ENCODE results near the gene TTC33. TPM values are rescaled to one million over a fixed set of nuclear protein-coding genes. Genes with fewer than 3 reads are reported as not detected.
A peak's percentile ranks its signal among the peaks of the same experiment; 100 is the strongest.

Gene TTC33
- total and polyA plus RNA-seq, 2 donors (not counting 1 experiment from before 2014, with no cell fraction given) = 2.1 to 15.8 TPM

- no peaks in the 10 kb centered on the region for H3K9me3 Mint-ChIP-seq (ENCODE audit: insufficient read depth)
- no peaks in the 10 kb centered on the region for H3K27me3 Mint-ChIP-seq
- Histone ChIP-seq H3K36me3 (replicated peaks in 1 of 2; ENCODE audit: control extremely low read depth in 1 of 2, control insufficient read depth in 1 of 2, extremely low read depth in 1 of 2, insufficient read depth in 2 of 2, low read length in 1 of 2) (no peaks in the 10 kb centered on the region), H2AFZ (ENCODE audit: insufficient read depth, low read depth, low read length, poor library complexity, severe bottlenecking) (no peak overlapping the region), H3K79me2 (ENCODE audit: control insufficient read depth, insufficient read depth, low read length) (peaks cover 40% of the 10 kb centered on the region), H3K4me1 (ENCODE audit: control insufficient read depth in 2 of 2, insufficient read depth in 2 of 2, low read length in 2 of 2) (peaks cover 42 to 43% of the 10 kb centered on the region in 2 donors), H3K9me3 (ENCODE audit: control extremely low read depth in 1 of 3, control insufficient read depth in 2 of 3, insufficient read depth in 1 of 3, low read length in 2 of 3) (no peaks in the 10 kb centered on the region), H3K9ac (ENCODE audit: low read length) (no peak overlapping the region), H3K4me2 (replicated peaks; ENCODE audit: low read depth, low read length, poor library complexity, severe bottlenecking) (peak overlapping the region; percentile 36), H4K20me1 (ENCODE audit: control insufficient read depth, insufficient read depth, low read length, poor library complexity, severe bottlenecking) (no peaks in the 10 kb centered on the region), H3K27ac (ENCODE audit: low read length in 2 of 2) (peak overlapping the region in 1 of 2 donors; percentile 52), H3K27me3 (replicated peaks in 1 of 4; ENCODE audit: control extremely low read depth in 1 of 4, control insufficient read depth in 3 of 4, insufficient read depth in 4 of 4, low read length in 3 of 4) (no peaks in the 10 kb centered on the region), H3K4me3 (ENCODE audit: control extremely low read depth in 1 of 5, extremely low read depth in 1 of 5, insufficient read depth in 1 of 5, low read depth in 2 of 5, low read length in 4 of 5) (no peak overlapping the region)
- peak overlapping the region; percentile 50 for H3K27ac Mint-ChIP-seq
- POLR2A ChIA-PET = no interaction called here
- CTCF ChIA-PET = interaction anchor here (0.8 to 8.2 kb wide), 18 partner anchors 10 to 1106 kb away, joined by 3 to 92 read pairs (median 4); no protein-coding TSS in a partner anchor
- DNase-seq = no peak
- H3K4me3 Mint-ChIP-seq = peak overlapping the region; percentile 40
- peaks cover 81% of the 10 kb centered on the region for H3K4me1 Mint-ChIP-seq
- no peak for ATAC-seq (ENCODE audit: low read depth)
- TF ChIP-seq EZH2 (IDR thresholded peaks at IDR 0.05; ENCODE audit: borderline replicate concordance, insufficient read depth, low read depth, low read length, poor library complexity, severe bottlenecking) = no peak
- no peak for TF ChIP-seq CTCF (IDR thresholded peaks at IDR 0.05)
- intact Hi-C loops (cut with micrococcal nuclease) = loop anchor here (5.0 kb wide), 2 partner anchors 298 to 458 kb away; no protein-coding TSS in a partner anchor
These were observed 70.6 kb downstream of the TTC33 start for GRCh38 chr5:40685193-40685592.

- H3K36me3 ChIP-seq (replicated peaks in 1 of 2; ENCODE audit: control extremely low read depth in 1 of 2, control insufficient read depth in 1 of 2, extremely low read depth in 1 of 2, insufficient read depth in 2 of 2, low read length in 1 of 2) = no peaks in the 10 kb centered on the region
- H4K20me1 ChIP-seq (ENCODE audit: control insufficient read depth, insufficient read depth, low read length, poor library complexity, severe bottlenecking) = no peaks in the 10 kb centered on the region
- peak overlapping the region; percentile 90 for H3K9ac ChIP-seq (ENCODE audit: low read length)
- no peaks in the 10 kb centered on the region for H3K27me3 Mint-ChIP-seq
- H3K27ac Mint-ChIP-seq = peak overlapping the region; percentile 91
- WGBS (ENCODE audit: insufficient coverage) = no CpG with 5 or more reads among the region's 1 CpG
- peak overlapping the region in 3 of 5 experiments; percentile 2 to 6 (median 6) for H3K4me3 ChIP-seq (ENCODE audit: control extremely low read depth in 1 of 5, extremely low read depth in 1 of 5, insufficient read depth in 1 of 5, low read depth in 2 of 5, low read length in 4 of 5)
- TF ChIP-seq CTCF (IDR thresholded peaks at IDR 0.05) = no peak
- no peak for TF ChIP-seq EZH2 (IDR thresholded peaks at IDR 0.05; ENCODE audit: borderline replicate concordance, insufficient read depth, low read depth, low read length, poor library complexity, severe bottlenecking)
- intact Hi-C loops (cut with micrococcal nuclease) = loop anchor here (5.0 kb wide), 3 partner anchors 91 to 1606 kb away; no protein-coding TSS in a partner anchor
- H3K4me1 Mint-ChIP-seq = peaks cover 80% of the 10 kb centered on the region
- no peaks in the 10 kb centered on the region for H3K9me3 ChIP-seq (ENCODE audit: control extremely low read depth in 1 of 3, control insufficient read depth in 2 of 3, insufficient read depth in 1 of 3, low read length in 2 of 3)
- H3K4me3 Mint-ChIP-seq = peak overlapping the region; percentile 94
- no peaks in the 10 kb centered on the region for H3K27me3 ChIP-seq (replicated peaks in 1 of 4; ENCODE audit: control extremely low read depth in 1 of 4, control insufficient read depth in 3 of 4, insufficient read depth in 4 of 4, low read length in 3 of 4)
- H3K79me2 ChIP-seq (ENCODE audit: control insufficient read depth, insufficient read depth, low read length) = peaks cover 31% of the 10 kb centered on the region
- peak overlapping the region; percentile 11 for H2AFZ ChIP-seq (ENCODE audit: insufficient read depth, low read depth, low read length, poor library complexity, severe bottlenecking)
- POLR2A ChIA-PET = no interaction called here
- H3K4me2 ChIP-seq (replicated peaks; ENCODE audit: low read depth, low read length, poor library complexity, severe bottlenecking) = peak overlapping the region; percentile 93
- H3K9me3 Mint-ChIP-seq (ENCODE audit: insufficient read depth) = no peaks in the 10 kb centered on the region
- CTCF ChIA-PET = interaction anchor here (1.1 to 8.2 kb wide), 5 partner anchors 297 to 968 kb away, joined by 4 to 92 read pairs (median 27); no protein-coding TSS in a partner anchor
- DNase-seq (no peak), ATAC-seq (ENCODE audit: low read depth) (no peak)
- peaks cover 47 to 48% of the 10 kb centered on the region in 2 donors for H3K4me1 ChIP-seq (ENCODE audit: control insufficient read depth in 2 of 2, insufficient read depth in 2 of 2, low read length in 2 of 2)
- peak overlapping the region in 1 of 2 donors; percentile 73 for H3K27ac ChIP-seq (ENCODE audit: low read length in 2 of 2)
These were observed 72.5 kb downstream of the TTC33 start for GRCh38 chr5:40683305-40683704.
